SU-DHL-6 (cell line): ENCODE data around the gene ZNF121.

Experiments
- CTCF ChIP-seq: fragments of 200-600 bp; sonication (generic); IDR thresholded peaks from one replicate; pipeline ENCODE4 v1.5.1; 2017; ENCODE audit warnings: antibody characterized with exemption, mild to moderate bottlenecking, low read length, moderate library complexity; ENCODE audit not compliant: insufficient read depth, poor library complexity, severe bottlenecking
- EZH2phosphoT487 ChIP-seq: fragments of 200-600 bp; sonication (generic), shearing (Covaris generic); conservative IDR thresholded peaks from 2 replicates; pipeline ENCODE4 v1.6.1; 2018; ENCODE audit warnings: mild to moderate bottlenecking, antibody characterized with exemption, low read length, moderate library complexity, mixed read lengths

GRCh38 chr19:9523885-9524474, 60.3 kb downstream of the ZNF121 start:
- no peak for TF ChIP-seq CTCF
- no peak for TF ChIP-seq EZH2phosphoT487
